ENCODE data around the gene PNPLA5. TPM values are rescaled to one million over a fixed set of nuclear protein-coding genes. Genes with fewer than 3 reads are reported as not detected.
A peak's percentile ranks its signal among the peaks of the same experiment; 100 is the strongest.

The PNPLA5 gene
- total RNA-seq, 1 experiment from 2014 or later, result 5.5 TPM

DNA sequence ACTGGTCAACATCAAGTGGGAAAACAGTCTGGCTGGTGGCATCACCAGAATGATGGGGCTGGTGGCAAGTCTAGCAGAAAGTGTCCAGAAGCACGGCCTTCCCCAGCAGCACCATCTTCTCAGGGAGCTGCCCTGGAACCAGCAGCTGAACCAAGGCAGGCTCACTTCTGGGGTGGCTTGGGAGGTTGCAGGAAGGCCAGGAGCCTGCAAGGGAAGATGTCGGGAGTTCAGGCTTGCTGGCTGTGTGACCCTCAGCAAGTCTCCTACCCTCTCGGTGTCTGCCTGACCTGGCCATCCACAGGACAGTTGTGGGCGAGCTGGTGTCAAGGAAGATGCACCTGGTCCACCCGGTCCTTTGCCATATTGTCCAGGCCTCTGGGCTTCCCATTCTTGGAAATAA is 2.3 kb upstream of the PNPLA5 start:
- peaks cover 0 to 2% (median 1%) of the 10 kb centered on the region in 3 experiments; a peak in 1 of 7 replicates for H3K36me3 Mint-ChIP-seq (ENCODE audit: insufficient read depth in 1 of 3, low read depth in 3 of 3)
- no peak overlapping the region for H3K4me3 Mint-ChIP-seq
- Histone ChIP-seq H4K5ac (ENCODE audit: insufficient read length, low read depth, low read length) (no peak overlapping the region), H3K4me2 (ENCODE audit: insufficient read depth, insufficient read length, low read length) (no peak overlapping the region), H2BK15ac (ENCODE audit: low read depth, low read length) (no peak overlapping the region), H3K79me1 (ENCODE audit: insufficient read depth, low read depth, low read length, poor library complexity, severe bottlenecking) (no peaks in the 10 kb centered on the region), H3K4me1 (ENCODE audit: insufficient read depth, low read length) (no peaks in the 10 kb centered on the region), H2AK5ac (ENCODE audit: insufficient read length, low read length) (no peak overlapping the region), H4K20me1 (ENCODE audit: control insufficient read depth, insufficient read depth, insufficient read length) (no peaks in the 10 kb centered on the region), H3K18ac (ENCODE audit: insufficient read length, low read depth, low read length) (no peak overlapping the region), H2BK5ac (ENCODE audit: insufficient read length, low read length) (no peak overlapping the region), H3K4ac (ENCODE audit: low read depth, low read length) (no peak overlapping the region), H2BK120ac (ENCODE audit: low read depth, low read length, poor library complexity, severe bottlenecking) (no peak overlapping the region), H3K23ac (ENCODE audit: insufficient read length, low read depth, low read length) (no peak overlapping the region), H4K91ac (ENCODE audit: insufficient read length, low read depth, low read length) (no peak overlapping the region), H2BK12ac (ENCODE audit: insufficient read length, low read depth, low read length) (no peak overlapping the region), H3K27ac (ENCODE audit: insufficient read length, low read depth, low read length) (no peak overlapping the region), H3K23me2 (ENCODE audit: insufficient read length, low read depth, low read length, poor library complexity, severe bottlenecking) (peaks cover 14% of the 10 kb centered on the region), H3K9ac (ENCODE audit: extremely low read depth, insufficient read length, low read length) (no peak overlapping the region), H3T11ph (ENCODE audit: low read length) (no peak overlapping the region), H3K79me2 (ENCODE audit: insufficient read depth, low read length) (no peaks in the 10 kb centered on the region), H4K8ac (replicated peaks; ENCODE audit: insufficient read length, low read depth, low read length) (no peak overlapping the region), H3K56ac (ENCODE audit: insufficient read length, low read depth, low read length) (no peak overlapping the region), H2AFZ (ENCODE audit: low read length) (no peak overlapping the region), H3K9me3 (ENCODE audit: control insufficient read depth, low read depth, low read length) (no peaks in the 10 kb centered on the region), H3K14ac (ENCODE audit: insufficient read depth, low read length) (no peak overlapping the region; the same call in 1 of the 2 replicates), H3K27me3 (ENCODE audit: insufficient read depth, low read length) (no peaks in the 10 kb centered on the region; the same call in 1 of the 2 replicates), H2BK20ac (ENCODE audit: low read depth, low read length, poor library complexity, severe bottlenecking) (no peak overlapping the region)
- TF ChIP-seq, protein P1, sequence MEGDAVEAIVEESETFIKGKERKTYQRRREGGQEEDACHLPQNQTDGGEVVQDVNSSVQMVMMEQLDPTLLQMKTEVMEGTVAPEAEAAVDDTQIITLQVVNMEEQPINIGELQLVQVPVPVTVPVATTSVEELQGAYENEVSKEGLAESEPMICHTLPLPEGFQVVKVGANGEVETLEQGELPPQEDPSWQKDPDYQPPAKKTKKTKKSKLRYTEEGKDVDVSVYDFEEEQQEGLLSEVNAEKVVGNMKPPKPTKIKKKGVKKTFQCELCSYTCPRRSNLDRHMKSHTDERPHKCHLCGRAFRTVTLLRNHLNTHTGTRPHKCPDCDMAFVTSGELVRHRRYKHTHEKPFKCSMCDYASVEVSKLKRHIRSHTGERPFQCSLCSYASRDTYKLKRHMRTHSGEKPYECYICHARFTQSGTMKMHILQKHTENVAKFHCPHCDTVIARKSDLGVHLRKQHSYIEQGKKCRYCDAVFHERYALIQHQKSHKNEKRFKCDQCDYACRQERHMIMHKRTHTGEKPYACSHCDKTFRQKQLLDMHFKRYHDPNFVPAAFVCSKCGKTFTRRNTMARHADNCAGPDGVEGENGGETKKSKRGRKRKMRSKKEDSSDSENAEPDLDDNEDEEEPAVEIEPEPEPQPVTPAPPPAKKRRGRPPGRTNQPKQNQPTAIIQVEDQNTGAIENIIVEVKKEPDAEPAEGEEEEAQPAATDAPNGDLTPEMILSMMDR (conservative IDR thresholded peaks at IDR 0.05), result no peak
- no peak for DNase-seq
- peaks cover 46% of the 10 kb centered on the region for H3K27me3 Mint-ChIP-seq (ENCODE audit: low read depth)
- no peaks in the 10 kb centered on the region for H3K9me3 Mint-ChIP-seq
- peaks cover 0 to 17% of the 10 kb centered on the region in 2 experiments; a peak in 2 of 4 replicates for H3K4me1 Mint-ChIP-seq
- no CpG with 5 or more reads among the region's 5 CpGs for WGBS (ENCODE audit: extremely low coverage, insufficient read length, low lambda C conversion rate)
- H3K27ac Mint-ChIP-seq, result peak overlapping the region in 1 of 3 experiments; percentile 65; a peak in 1 of 7 replicates

Data from H9 (cell line).